Middle frontal gyrus (tissue), 1 donor: ENCODE results near the gene RMDN2.
"Not testable (repeated sequence)": the region's sequence is repeated elsewhere in the genome, so short reads cannot be mapped to it uniquely, and the experiment has no call there.

Experiments used
- DNase-seq: peaks from one replicate; pipeline ENCODE4 v3.0.0-alpha.2; 2015; ENCODE audit warnings: low spot score; ENCODE audit errors: extremely low spot score

RMDN2 gene

GRCh38 chr2:37930392-37930791 lies 5.3 kb downstream of the RMDN2 start:
- not testable (repeated sequence) for DNase-seq

DNA sequence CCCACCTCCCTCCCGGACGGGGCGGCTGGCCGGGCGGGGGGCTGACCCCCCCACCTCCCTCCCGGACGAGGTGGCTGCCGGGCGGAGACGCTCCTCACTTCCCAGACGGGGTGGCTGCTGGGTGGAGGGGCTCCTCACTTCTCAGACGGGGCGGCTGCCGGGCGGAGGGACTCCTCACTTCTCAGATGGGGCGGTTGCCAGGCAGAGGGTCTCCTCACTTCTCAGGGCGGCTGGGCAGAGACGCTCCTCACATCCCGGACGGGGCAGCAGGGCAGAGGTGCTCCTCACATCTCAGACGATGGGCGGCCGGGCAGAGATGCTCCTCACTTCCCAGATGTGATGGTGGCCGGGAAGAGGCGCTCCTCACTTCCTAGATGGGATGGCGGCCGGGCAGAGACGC lies 7.8 kb downstream of the RMDN2 start:
- not testable (repeated sequence) for DNase-seq

- DNase-seq: no peak
Observed at GRCh38 chr2:37934591-37935513, 9.8 kb downstream of the RMDN2 start.

GRCh38 chr2:37937568-37937967 lies 12.5 kb downstream of the RMDN2 start:
- not testable (repeated sequence) for DNase-seq

DNA sequence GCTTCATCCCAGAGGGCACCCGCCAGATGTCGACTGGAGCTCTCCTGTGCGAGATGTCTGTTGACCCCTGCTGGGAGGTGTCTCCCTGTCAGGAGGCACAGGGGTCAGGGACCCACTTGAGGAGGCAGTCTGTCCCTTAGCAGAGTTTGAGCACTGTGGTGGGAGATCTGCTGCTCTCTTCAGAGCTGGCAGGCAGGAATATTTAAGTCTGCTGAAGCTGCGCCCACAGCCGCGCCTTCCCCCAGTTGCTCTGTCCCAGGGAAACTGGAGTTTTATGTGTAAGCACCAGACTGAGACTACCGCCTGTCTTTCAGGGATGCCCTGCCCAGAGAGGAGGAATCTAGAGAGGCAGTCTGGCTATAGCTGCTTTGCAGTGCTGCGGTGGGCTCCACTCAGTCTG lies 16.2 kb downstream of the RMDN2 start:
- not testable (repeated sequence) for DNase-seq

DNA sequence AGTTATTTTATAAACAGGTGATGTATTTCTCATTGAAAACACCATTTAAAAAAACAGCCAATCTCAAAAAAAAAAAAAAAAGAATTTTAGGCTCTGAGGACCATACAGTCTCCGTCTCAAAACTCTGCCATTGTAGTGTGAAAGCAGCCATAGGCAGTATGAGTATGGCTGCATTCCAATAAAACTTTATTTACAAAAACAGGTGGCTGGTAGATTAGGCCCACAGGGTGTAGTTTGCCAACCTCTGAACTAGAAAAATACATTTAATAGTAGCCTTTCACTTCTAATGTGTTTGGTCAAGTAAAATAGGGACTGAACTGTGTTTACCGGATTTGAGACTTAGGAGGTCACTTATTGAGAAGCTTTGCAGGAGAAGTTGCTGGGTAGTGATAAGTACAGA lies 19.2 kb downstream of the RMDN2 start:
- DNase-seq: no peak

DNA sequence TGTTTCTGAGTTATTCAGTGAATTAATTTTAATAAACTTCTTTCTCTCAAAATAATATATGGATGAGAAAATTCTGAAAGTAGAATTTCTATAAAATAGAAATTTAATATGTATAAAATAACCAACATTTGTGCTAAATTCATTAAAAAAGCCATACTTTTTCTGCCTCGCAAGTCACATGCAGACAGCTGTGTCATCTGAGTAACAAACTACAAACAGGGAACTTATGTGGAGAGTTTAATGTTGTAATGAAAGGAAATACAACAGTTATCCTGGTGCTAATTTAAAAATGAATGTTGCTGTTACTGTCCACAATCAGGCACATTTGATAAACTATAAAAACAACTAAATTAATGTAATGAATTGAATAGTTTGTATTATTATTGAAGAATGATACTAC lies 22.2 kb downstream of the RMDN2 start:
- DNase-seq: no peak

- not testable (repeated sequence) for DNase-seq
Observed at GRCh38 chr2:37962018-37962739, 37.1 kb downstream of the RMDN2 start.

DNA sequence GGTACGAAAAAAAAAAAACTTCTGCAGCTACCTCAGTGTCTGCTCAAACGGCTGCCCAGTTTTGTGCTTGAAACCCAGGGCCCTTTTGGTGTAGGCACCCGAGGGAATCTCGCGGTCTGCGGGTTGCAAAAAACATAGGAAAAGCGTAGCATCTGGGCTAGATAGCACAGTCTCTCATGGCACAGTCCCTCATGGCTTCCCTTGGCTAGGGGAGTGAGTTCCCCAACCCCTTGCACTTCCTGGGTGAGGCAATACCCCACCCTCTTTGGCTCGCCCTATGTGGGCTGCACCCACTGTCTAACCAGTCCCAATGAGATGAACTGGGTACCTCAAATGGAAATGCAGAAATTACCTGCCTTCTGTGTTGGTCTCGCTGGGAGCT lies 37.6 kb downstream of the RMDN2 start:
- DNase-seq: not testable (repeated sequence)

GRCh38 chr2:37963901-37964300 lies 38.8 kb downstream of the RMDN2 start:
- not testable (repeated sequence) for DNase-seq

DNA sequence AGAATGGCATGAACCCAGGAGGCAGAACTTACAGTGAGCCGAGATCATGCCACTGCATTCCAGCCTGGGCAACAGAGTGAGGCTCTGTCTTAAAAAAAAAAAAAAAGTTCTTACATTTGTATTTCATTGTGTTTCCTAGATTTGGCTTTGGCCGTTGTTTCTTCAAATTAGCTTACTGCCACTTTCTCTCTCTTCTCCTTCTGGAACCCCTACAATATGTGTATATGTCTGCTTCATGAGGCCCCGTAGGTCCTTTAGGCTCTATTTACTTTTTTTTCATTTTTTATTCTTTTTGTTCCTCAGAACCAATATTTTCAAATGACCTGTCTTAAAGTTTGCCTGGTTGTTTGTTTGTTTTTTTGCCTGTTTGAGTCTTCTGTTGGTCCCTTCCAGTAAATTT lies 41.2 kb downstream of the RMDN2 start:
- DNase-seq: no peak

GRCh38 chr2:37969731-37970130 lies 44.6 kb downstream of the RMDN2 start:
- no peak for DNase-seq

DNA sequence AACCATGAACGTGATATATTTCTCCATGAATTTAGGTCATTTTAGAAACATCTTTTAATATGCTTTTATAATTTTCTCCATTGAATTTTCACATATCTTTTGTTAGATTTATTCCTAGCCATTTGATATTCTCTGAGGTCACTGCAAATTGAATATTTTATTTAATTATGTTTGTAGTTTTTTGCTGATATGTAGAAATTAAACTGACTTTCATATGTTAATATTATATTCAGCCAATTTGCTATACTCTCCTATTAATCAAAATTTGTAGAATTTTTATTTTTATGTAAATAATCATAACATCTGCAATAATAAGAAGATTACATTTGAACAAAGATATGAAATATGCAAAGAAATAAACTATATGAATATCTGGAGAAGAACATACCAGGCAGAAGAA lies 46.9 kb downstream of the RMDN2 start:
- no peak for DNase-seq

DNA sequence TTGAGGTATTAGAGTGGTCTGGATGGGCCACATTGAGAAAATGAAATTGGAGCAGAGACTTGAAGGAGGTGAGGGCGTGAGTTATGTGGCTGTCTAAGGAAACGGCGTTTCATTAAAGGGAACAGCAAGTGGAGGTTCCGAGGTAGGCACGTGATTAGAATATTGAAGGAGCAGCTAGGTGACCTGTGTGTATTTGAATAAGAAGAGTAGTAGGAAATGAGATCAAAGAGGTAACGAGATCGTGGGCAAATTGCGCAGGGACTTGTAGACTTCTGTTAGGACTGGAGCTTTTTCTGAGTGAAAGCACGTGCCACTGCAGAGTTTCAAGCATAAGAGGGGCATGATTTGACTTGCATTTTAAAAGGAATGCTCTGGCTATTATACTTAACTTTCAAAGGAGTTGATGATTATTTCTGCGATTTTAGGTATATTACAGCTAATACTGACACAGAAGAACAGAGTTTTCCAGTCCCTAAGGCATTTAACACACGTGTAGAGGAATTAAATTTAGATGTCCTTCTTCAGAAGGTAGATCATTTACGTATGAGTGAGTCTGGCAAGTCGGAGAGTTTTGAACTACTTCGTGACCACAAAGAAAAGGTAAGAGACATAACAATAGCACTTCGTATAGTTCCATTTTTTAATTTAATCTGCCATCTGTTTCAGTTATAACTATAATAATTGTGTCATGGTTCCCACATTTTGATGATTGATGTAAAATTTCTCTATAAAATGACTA lies 48.7 kb downstream of the RMDN2 start:
- no peak for DNase-seq

- no peak for DNase-seq
Observed at GRCh38 chr2:37975808-37976207, 50.7 kb downstream of the RMDN2 start.

DNA sequence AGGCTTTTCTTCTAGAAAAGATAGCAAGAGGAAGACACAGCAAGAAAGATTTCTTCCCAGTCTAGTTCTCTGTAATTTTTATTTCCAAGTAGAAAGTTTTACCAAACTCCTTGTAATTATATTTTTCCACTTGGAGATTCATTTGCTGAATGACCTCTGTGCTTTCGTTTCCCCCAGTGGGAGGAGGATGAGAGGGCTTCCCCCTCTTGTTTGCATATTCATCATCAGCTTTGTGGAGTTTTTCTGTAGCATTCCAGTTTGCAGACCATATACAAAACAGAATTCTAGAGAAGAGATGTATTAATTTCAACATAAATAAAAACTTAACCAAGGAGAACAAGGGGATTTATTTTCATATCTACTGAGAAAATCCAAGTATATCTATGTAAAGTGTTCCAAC lies 51.3 kb downstream of the RMDN2 start:
- DNase-seq: no peak

- DNase-seq: no peak
Observed at GRCh38 chr2:37982147-37982582, 57.1 kb downstream of the RMDN2 start.

DNA sequence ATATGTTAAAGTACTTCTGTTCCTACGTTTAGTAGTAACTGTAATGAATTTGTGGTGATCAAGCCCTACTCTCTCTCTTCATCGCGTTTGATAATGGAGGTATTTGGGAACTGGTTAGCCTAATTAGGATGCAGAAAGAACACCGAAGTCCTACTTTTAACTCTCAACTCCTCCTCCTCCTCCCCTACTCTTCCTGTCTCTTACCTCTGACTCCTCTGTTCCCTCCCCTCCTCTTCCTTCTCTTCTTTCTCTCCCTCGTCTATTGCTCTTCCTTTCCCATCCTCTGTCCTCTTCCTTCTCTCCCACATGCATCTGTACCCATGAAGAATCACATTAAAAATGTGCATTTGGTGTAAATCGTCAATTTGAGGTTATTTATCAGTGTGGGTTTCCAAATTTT lies 57.8 kb downstream of the RMDN2 start:
- DNase-seq: no peak

GRCh38 chr2:37983719-37984118 lies 58.6 kb downstream of the RMDN2 start:
- DNase-seq: no peak

DNA sequence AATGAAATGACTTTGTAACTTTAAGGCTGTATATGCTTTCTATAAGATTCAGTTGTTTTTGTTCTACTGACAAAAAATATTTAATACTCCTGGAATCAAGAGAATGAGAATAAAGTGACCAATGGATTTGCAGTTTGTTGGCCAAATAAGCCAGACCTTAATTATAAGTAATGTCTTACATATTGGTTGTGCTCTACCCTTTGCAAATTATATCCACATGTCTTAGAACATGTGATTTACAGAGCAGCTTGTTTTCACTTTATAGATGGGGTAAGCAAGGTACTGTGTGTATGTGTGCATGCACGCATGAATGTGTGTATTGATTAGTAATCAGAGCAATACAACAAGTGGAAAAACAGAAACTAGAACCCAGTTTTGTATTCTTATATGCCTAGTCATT lies 59.1 kb downstream of the RMDN2 start:
- DNase-seq: no peak

GRCh38 chr2:37984589-37984988 lies 59.5 kb downstream of the RMDN2 start:
- no peak for DNase-seq

- DNase-seq: no peak
Observed at GRCh38 chr2:37985333-37985732, 60.2 kb downstream of the RMDN2 start.
